Activated CD4-positive, CD25-positive, alpha-beta regulatory T cell treated with anti-CD3 and anti-CD28 coated beads, Interleukin-2, amount 50 U/mL, for 72 hours (primary cell): ENCODE data around the gene ANO8.
"Not testable (repeated sequence)": the region's sequence is repeated elsewhere in the genome, so short reads cannot be mapped to it uniquely, and the experiment has no call there.

ENCODE experiments used
- DNase-seq: peaks from one replicate; pipeline ENCODE4 v3.0.0; 2021

The ANO8 gene

GRCh38 chr19:17285415-17286135, 49.1 kb downstream of the ANO8 start:
- DNase-seq, result no peak

- no peak for DNase-seq
Observed at GRCh38 chr19:17283504-17283996, 51.1 kb downstream of the ANO8 start.

GRCh38 chr19:17282488-17283125, 52.0 kb downstream of the ANO8 start:
- DNase-seq, result peak; percentile 85

GRCh38 chr19:17281391-17282304, 53.0 kb downstream of the ANO8 start, which contains the start of gene ANKLE1:
Gene ANKLE1 (plus strand): TSS chr19:17281901. CDS start chr19:17281921, 20 bp downstream.
- DNase-seq, result no peak

GRCh38 chr19:17279436-17279835, 55.2 kb downstream of the ANO8 start:
- DNase-seq, result no peak

- DNase-seq, result no peak
Observed at GRCh38 chr19:17275441-17276175, 59.0 kb downstream of the ANO8 start.

- not testable (repeated sequence) for DNase-seq
Observed at GRCh38 chr19:17274892-17275291, 59.8 kb downstream of the ANO8 start.
